ENCODE data around the gene LRPAP1.
"Not testable (repeated sequence)": the region's sequence is repeated elsewhere in the genome, so short reads cannot be mapped to it uniquely, and the experiment has no call there.

Gene LRPAP1

GRCh38 chr4:3560465-3560864 lies 28.2 kb upstream of the LRPAP1 start:
- not testable (repeated sequence) for DNase-seq

GRCh38 chr4:3559381-3560290 lies 27.4 kb upstream of the LRPAP1 start:
- DNase-seq = not testable (repeated sequence)

- DNase-seq = not testable (repeated sequence)
Observed at GRCh38 chr4:3558514-3558836, 26.3 kb upstream of the LRPAP1 start.

- not testable (repeated sequence) for DNase-seq
Observed at GRCh38 chr4:3557676-3558513, 25.7 kb upstream of the LRPAP1 start.

GRCh38 chr4:3557088-3557492 lies 24.9 kb upstream of the LRPAP1 start:
- not testable (repeated sequence) for DNase-seq

GRCh38 chr4:3556244-3556867 lies 24.1 kb upstream of the LRPAP1 start:
- not testable (repeated sequence) for DNase-seq

- DNase-seq = not testable (repeated sequence)
Observed at GRCh38 chr4:3555459-3556070, 23.3 kb upstream of the LRPAP1 start.

GRCh38 chr4:3551366-3551765 lies 19.1 kb upstream of the LRPAP1 start:
- not testable (repeated sequence) for DNase-seq

GRCh38 chr4:3550792-3551325 lies 18.6 kb upstream of the LRPAP1 start:
- not testable (repeated sequence) for DNase-seq

GRCh38 chr4:3550041-3550440 lies 17.8 kb upstream of the LRPAP1 start:
- DNase-seq = not testable (repeated sequence)

GRCh38 chr4:3549694-3550001 lies 17.4 kb upstream of the LRPAP1 start:
- not testable (repeated sequence) for DNase-seq

GRCh38 chr4:3548991-3549693 lies 16.9 kb upstream of the LRPAP1 start:
- DNase-seq = not testable (repeated sequence)

GRCh38 chr4:3546721-3547120 lies 14.5 kb upstream of the LRPAP1 start:
- DNase-seq = not testable (repeated sequence)

- DNase-seq = not testable (repeated sequence)
Observed at GRCh38 chr4:3545351-3545750, 13.1 kb upstream of the LRPAP1 start.

- not testable (repeated sequence) for DNase-seq
Observed at GRCh38 chr4:3544259-3545025, 12.2 kb upstream of the LRPAP1 start.

GRCh38 chr4:3543415-3543814 lies 11.2 kb upstream of the LRPAP1 start:
- not testable (repeated sequence) for DNase-seq

- not testable (repeated sequence) for DNase-seq
Observed at GRCh38 chr4:3538906-3539305, 6.7 kb upstream of the LRPAP1 start.

GRCh38 chr4:3535812-3536211 lies 3.6 kb upstream of the LRPAP1 start:
- not testable (repeated sequence) for DNase-seq

GRCh38 chr4:3533423-3533820 lies 1.2 kb upstream of the LRPAP1 start:
- DNase-seq = no peak

- no peak for DNase-seq
Observed at GRCh38 chr4:3532751-3533422, 665 bp upstream of the LRPAP1 start.
